Gastrocnemius medialis (tissue), 4 donors: ENCODE data around the gene MDFIC.

ENCODE experiments used
- POLR2A ChIP-seq, 2 donors: fragments of 450-650 bp; IDR thresholded peaks; one replicate each; pipeline ENCODE4 v1.6.1; 2017; ENCODE audit warnings: antibody characterized with exemption in 2 of 2, mild to moderate bottlenecking in 2 of 2, moderate library complexity in 2 of 2
- TF ChIP-seq, protein P1 (sequence below), 5 experiments: fragments of 450-650 bp in 3 of 5; fragments of 200-600 bp in 2 of 5; sonication (generic) in 2 of 5; IDR thresholded peaks in 4 of 5; conservative IDR thresholded peaks in 1 of 5; 1 replicate in 4 of 5; 2 replicates in 1 of 5; pipeline ENCODE4 v1.5.1; 2016 to 2019; ENCODE audit warnings: antibody characterized with exemption in 5 of 5, mild to moderate bottlenecking in 3 of 5, moderate library complexity in 3 of 5

DNA sequence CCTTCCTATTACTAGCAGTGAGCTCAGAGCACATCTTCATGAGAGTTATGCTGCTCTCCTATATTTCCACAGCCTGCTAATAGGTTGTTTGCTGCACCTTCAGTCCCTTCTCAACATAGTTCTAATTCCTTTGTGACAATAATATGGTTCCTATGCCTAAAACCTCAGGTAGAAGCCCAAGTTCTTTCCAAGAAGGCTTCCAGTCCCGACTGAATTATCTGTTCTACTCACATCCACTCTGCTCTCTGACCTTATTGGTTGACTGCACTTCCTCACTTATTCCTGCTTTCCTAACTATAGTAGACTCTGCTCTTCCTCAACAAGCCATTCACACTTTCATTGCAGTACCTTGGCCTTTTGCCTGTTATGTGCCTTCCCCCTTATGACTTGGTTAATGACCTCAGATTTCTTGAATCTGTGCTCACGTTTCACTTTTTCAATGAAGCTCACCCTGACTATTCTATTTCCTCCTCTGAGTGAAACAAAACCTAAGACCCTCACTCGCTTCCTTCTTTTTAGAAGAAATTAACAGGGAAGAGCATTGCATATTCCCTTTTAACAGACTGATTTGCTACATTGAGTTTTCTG lies 132.7 kb downstream of the MDFIC start:
- no peak for TF ChIP-seq POLR2A (IDR thresholded peaks at IDR 0.05)
- TF ChIP-seq, protein P1, sequence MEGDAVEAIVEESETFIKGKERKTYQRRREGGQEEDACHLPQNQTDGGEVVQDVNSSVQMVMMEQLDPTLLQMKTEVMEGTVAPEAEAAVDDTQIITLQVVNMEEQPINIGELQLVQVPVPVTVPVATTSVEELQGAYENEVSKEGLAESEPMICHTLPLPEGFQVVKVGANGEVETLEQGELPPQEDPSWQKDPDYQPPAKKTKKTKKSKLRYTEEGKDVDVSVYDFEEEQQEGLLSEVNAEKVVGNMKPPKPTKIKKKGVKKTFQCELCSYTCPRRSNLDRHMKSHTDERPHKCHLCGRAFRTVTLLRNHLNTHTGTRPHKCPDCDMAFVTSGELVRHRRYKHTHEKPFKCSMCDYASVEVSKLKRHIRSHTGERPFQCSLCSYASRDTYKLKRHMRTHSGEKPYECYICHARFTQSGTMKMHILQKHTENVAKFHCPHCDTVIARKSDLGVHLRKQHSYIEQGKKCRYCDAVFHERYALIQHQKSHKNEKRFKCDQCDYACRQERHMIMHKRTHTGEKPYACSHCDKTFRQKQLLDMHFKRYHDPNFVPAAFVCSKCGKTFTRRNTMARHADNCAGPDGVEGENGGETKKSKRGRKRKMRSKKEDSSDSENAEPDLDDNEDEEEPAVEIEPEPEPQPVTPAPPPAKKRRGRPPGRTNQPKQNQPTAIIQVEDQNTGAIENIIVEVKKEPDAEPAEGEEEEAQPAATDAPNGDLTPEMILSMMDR (IDR thresholded peaks at IDR 0.05 in 4 of 5, conservative IDR thresholded peaks at IDR 0.05 in 1 of 5), result no peak
